K562 (cell line): ENCODE data around the gene NPHP1. TPM values are rescaled to one million over a fixed set of nuclear protein-coding genes. Genes with fewer than 3 reads are reported as not detected.

ENCODE experiments used
- CCAR2 ChIP-seq: fragments of 200-400 bp; formaldehyde crosslinking; IDR thresholded peaks from 2 replicates; pipeline ENCODE4 v1.6.1; 2017; ENCODE audit warnings: mild to moderate bottlenecking, low read depth, low read length
- ELF4 ChIP-seq: fragments of 450-650 bp; formaldehyde crosslinking; IDR thresholded peaks from 2 replicates; pipeline ENCODE4 v1.4.0; 2022; ENCODE audit warnings: missing genetic modification characterization
- ETS2 ChIP-seq: IDR thresholded peaks from 2 replicates; pipeline ENCODE4 v1.6.1; 2016; ENCODE audit warnings: borderline replicate concordance, missing genetic modification characterization, mild to moderate bottlenecking, moderate library complexity, missing compliant biosample characterization; ENCODE audit not compliant: poor library complexity, severe bottlenecking
- FOXK1 ChIP-seq: sonication (generic); formaldehyde crosslinking; IDR thresholded peaks from 2 replicates; pipeline ENCODE4 v1.8.0; 2022; ENCODE audit warnings: missing genetic modification reagents, mild to moderate bottlenecking, borderline replicate concordance
- HMG20B ChIP-seq: fragments of 250-450 bp; sonication (Bioruptor Pico); IDR thresholded peaks from 2 replicates; pipeline ENCODE4 v1.5.0; 2021; ENCODE audit warnings: mild to moderate bottlenecking
- MEF2D ChIP-seq: conservative IDR thresholded peaks from 2 replicates; pipeline ENCODE4 v1.6.1; 2016; ENCODE audit warnings: low read depth, missing genetic modification characterization, missing compliant biosample characterization
- NCOA6 ChIP-seq: fragments of 450-650 bp; IDR thresholded peaks from 2 replicates; pipeline ENCODE4 v1.6.1; 2017; ENCODE audit warnings: mild to moderate bottlenecking
- PHF8 ChIP-seq: fragments of 200-600 bp; sonication (generic); IDR thresholded peaks from 2 replicates; pipeline ENCODE4 v1.6.1; 2012; ENCODE audit warnings: mixed run types, mild to moderate bottlenecking, inconsistent platforms, low read length, moderate library complexity, borderline replicate concordance
- PTRF ChIP-seq: fragments of 450-650 bp; IDR thresholded peaks from 2 replicates; pipeline ENCODE4 v1.6.1; 2016; ENCODE audit warnings: mild to moderate bottlenecking, missing genetic modification characterization, missing compliant biosample characterization
- RAD51 ChIP-seq: fragments of 450-650 bp; IDR thresholded peaks from 2 replicates; pipeline ENCODE4 v1.7.1; 2016; ENCODE audit warnings: low read depth, mild to moderate bottlenecking, borderline replicate concordance
- SMARCA5 ChIP-seq: fragments of 450-650 bp; IDR thresholded peaks from 2 replicates; pipeline ENCODE4 v1.6.1; 2016
- ZNF124 ChIP-seq: sonication (generic); formaldehyde crosslinking; IDR thresholded peaks from 2 replicates; pipeline ENCODE4 v1.8.1; 2022; ENCODE audit warnings: missing genetic modification reagents
- ZNF133 ChIP-seq: fragments of 250-450 bp; sonication (Bioruptor Pico); IDR thresholded peaks from 2 replicates; pipeline ENCODE4 v1.4.0; 2020; ENCODE audit warnings: mild to moderate bottlenecking
- ZNF140 ChIP-seq: fragments of 250-450 bp; sonication (Bioruptor Pico); IDR thresholded peaks from 2 replicates; pipeline ENCODE4 v1.8.0; 2021; ENCODE audit warnings: moderate library complexity, mild to moderate bottlenecking, inconsistent platforms
- polyA plus RNA-seq, 8 experiments: library from polyadenylated mRNA; depleted of rRNA in 4 of 8; stranded (reverse) in 5 of 8; unstranded in 3 of 8; fragments of >200 nt; fragmentation: Nextera tagmentation in 2 of 8; fragmentation: Illumina TruSeq in 1 of 8; extraction: Ambion mirVana in 2 of 8; extraction: Trizol in 1 of 8; gene quantifications; 2 replicates each; pipeline versions ENCODE4 v1.2.1 to v1.2.3, GENCODE V29; 2011 to 2014; ENCODE audit warnings: inconsistent platforms in 1 of 8, missing spikeins in 1 of 8
- total RNA-seq, 7 experiments: library from RNA; depleted of rRNA in 6 of 7; stranded (reverse); fragments of >200 nt in 6 of 7; fragmentation: Illumina TruSeq in 2 of 7; extraction: Trizol in 2 of 7; gene quantifications; 2 replicates each; pipeline versions ENCODE4 v1.2.1 to v1.2.3, GENCODE V29; 2011 to 2021; ENCODE audit warnings: low replicate concordance in 1 of 7
- TF ChIP-seq, protein P1 (sequence below): fragments of 450-650 bp; IDR thresholded peaks from one replicate; pipeline ENCODE4 v1.6.1; 2018; ENCODE audit warnings: mild to moderate bottlenecking, moderate library complexity; ENCODE audit not compliant: partially characterized antibody
- TF ChIP-seq, protein P2 (sequence below): fragments of 450-650 bp; IDR thresholded peaks from 2 replicates; pipeline ENCODE4 v1.6.1; 2016
- TF ChIP-seq, protein P3 (sequence below), 3 experiments: fragments of 200-800 bp in 1 of 3; fragments of 250-450 bp in 1 of 3; fragments of 450-650 bp in 1 of 3; sonication (Bioruptor Pico) in 1 of 3; sonication (Bioruptor generic) in 1 of 3; formaldehyde crosslinking in 1 of 3; IDR thresholded peaks; 2 replicates each; pipeline versions ENCODE4 v1.6.1 to v1.8.0; 2016 to 2022; ENCODE audit warnings: mild to moderate bottlenecking in 2 of 3, missing genetic modification characterization in 2 of 3, missing compliant biosample characterization in 1 of 3, moderate library complexity in 1 of 3
- TF ChIP-seq, protein P4 (sequence below): fragments of 250-450 bp; sonication (Bioruptor Pico); IDR thresholded peaks from 2 replicates; pipeline ENCODE4 v1.4.0; 2020; ENCODE audit warnings: mild to moderate bottlenecking, moderate library complexity

Gene NPHP1
- total and polyA plus RNA-seq, 9 of the 15 experiments (the other 6 are each of a cell fraction or from before 2014, with no cell fraction given), result 0.11 to 0.32 (median 0.20) TPM; not detected in 5

DNA sequence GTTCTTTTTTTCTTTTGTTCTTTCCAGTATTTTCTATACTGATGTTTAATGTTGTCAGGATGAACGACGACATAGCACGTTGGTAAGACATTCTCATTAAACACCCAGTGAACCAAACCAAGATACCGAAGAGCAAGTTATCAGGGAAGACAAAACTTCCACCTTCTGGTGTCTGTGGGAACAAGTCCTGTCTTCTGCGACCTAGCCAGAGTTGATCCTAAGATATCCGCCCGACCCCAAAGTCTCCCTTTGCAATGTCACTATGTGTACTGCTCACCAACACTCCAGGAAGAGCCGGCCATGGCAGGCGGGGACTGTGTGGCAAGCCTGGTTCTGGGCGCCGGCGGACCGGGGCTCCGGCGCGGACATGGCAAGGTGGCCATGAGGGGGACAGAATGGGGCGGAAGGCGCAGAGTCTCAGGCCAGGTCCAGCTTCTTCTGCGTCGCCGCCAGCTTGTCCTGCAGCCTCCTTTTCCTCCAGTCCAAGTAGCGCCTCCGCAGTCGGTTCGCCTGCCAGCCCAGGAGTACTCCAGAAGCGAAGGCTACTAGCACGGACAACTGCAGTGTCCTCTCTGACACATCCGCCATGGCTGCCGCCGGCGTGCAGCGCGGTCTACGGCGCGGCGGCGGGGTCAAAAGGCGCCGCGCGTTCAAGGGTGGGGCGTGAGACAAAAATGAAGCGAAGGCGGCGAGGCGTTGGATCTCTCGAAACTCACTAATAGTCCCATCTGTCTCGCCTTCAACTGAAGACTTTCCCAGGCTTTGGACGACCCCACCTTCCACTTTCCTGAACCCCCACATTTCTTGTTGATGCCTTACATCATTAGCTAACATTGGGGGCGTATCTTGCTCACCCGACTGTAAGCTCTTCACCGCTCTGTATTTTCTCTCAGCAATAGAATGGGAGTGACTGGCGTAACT is 7.4 kb upstream of the NPHP1 start, which contains the start of gene MTLN (continued):
- TF ChIP-seq, protein P1, sequence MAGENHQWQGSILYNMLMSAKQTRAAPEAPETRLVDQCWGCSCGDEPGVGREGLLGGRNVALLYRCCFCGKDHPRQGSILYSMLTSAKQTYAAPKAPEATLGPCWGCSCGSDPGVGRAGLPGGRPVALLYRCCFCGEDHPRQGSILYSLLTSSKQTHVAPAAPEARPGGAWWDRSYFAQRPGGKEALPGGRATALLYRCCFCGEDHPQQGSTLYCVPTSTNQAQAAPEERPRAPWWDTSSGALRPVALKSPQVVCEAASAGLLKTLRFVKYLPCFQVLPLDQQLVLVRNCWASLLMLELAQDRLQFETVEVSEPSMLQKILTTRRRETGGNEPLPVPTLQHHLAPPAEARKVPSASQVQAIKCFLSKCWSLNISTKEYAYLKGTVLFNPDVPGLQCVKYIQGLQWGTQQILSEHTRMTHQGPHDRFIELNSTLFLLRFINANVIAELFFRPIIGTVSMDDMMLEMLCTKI, result no peak
- TF ChIP-seq ZNF133 (no peak), ZNF140 (CRISPR knock-in tag) (no peak), PTRF (tag) (no peak), MEF2D (no peak), PHF8 (peak; percentile 92), ETS2 (tag) (no peak), SMARCA5 (0 out of 2 replicates have a peak, but pooled peaks have one; percentile 24), ELF4 (CRISPR knock-in tag) (no peak), ZNF124 (CRISPR knock-in tag) (no peak), RAD51 (no peak), CCAR2 (no peak), HMG20B (CRISPR knock-in tag) (no peak), NCOA6 (no peak), FOXK1 (no peak)
- TF ChIP-seq, protein P2, sequence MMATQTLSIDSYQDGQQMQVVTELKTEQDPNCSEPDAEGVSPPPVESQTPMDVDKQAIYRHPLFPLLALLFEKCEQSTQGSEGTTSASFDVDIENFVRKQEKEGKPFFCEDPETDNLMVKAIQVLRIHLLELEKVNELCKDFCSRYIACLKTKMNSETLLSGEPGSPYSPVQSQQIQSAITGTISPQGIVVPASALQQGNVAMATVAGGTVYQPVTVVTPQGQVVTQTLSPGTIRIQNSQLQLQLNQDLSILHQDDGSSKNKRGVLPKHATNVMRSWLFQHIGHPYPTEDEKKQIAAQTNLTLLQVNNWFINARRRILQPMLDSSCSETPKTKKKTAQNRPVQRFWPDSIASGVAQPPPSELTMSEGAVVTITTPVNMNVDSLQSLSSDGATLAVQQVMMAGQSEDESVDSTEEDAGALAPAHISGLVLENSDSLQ, result no peak
- TF ChIP-seq, protein P3, sequence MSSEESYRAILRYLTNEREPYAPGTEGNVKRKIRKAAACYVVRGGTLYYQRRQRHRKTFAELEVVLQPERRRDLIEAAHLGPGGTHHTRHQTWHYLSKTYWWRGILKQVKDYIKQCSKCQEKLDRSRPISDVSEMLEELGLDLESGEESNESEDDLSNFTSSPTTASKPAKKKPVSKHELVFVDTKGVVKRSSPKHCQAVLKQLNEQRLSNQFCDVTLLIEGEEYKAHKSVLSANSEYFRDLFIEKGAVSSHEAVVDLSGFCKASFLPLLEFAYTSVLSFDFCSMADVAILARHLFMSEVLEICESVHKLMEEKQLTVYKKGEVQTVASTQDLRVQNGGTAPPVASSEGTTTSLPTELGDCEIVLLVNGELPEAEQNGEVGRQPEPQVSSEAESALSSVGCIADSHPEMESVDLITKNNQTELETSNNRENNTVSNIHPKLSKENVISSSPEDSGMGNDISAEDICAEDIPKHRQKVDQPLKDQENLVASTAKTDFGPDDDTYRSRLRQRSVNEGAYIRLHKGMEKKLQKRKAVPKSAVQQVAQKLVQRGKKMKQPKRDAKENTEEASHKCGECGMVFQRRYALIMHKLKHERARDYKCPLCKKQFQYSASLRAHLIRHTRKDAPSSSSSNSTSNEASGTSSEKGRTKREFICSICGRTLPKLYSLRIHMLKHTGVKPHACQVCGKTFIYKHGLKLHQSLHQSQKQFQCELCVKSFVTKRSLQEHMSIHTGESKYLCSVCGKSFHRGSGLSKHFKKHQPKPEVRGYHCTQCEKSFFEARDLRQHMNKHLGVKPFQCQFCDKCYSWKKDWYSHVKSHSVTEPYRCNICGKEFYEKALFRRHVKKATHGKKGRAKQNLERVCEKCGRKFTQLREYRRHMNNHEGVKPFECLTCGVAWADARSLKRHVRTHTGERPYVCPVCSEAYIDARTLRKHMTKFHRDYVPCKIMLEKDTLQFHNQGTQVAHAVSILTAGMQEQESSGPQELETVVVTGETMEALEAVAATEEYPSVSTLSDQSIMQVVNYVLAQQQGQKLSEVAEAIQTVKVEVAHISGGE (CRISPR knock-in tag; IDR thresholded peaks at IDR 0.05), result peak in 2 of 3 experiments; percentile 14 to 31; a peak in 1 of 6 replicates
- TF ChIP-seq, protein P4, sequence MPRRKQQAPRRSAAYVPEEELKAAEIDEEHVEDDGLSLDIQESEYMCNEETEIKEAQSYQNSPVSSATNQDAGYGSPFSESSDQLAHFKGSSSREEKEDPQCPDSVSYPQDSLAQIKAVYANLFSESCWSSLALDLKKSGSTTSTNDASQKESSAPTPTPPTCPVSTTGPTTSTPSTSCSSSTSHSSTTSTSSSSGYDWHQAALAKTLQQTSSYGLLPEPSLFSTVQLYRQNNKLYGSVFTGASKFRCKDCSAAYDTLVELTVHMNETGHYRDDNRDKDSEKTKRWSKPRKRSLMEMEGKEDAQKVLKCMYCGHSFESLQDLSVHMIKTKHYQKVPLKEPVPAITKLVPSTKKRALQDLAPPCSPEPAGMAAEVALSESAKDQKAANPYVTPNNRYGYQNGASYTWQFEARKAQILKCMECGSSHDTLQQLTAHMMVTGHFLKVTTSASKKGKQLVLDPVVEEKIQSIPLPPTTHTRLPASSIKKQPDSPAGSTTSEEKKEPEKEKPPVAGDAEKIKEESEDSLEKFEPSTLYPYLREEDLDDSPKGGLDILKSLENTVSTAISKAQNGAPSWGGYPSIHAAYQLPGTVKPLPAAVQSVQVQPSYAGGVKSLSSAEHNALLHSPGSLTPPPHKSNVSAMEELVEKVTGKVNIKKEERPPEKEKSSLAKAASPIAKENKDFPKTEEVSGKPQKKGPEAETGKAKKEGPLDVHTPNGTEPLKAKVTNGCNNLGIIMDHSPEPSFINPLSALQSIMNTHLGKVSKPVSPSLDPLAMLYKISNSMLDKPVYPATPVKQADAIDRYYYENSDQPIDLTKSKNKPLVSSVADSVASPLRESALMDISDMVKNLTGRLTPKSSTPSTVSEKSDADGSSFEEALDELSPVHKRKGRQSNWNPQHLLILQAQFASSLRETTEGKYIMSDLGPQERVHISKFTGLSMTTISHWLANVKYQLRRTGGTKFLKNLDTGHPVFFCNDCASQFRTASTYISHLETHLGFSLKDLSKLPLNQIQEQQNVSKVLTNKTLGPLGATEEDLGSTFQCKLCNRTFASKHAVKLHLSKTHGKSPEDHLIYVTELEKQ (CRISPR knock-in tag), result no peak
